Neural cell (in vitro differentiated cells): ENCODE results near the gene WDHD1. TPM values are rescaled to one million over a fixed set of nuclear protein-coding genes. Genes with fewer than 3 reads are reported as not detected.

Experiments
- H2AFZ ChIP-seq: fragments of 200-600, 300-800 bp; sonication (generic), shearing (Covaris generic); 2 replicates; pipeline ENCODE4 v1.6.0; 2014; ENCODE audit warnings: low read depth, mild to moderate bottlenecking, antibody characterized with exemption, low read length, moderate library complexity
- H3F3A ChIP-seq: fragments of 200-600 bp; shearing (Covaris generic); 2 replicates; pipeline ENCODE4 v1.6.1; 2016; ENCODE audit warnings: mild to moderate bottlenecking, moderate library complexity, mixed read lengths, antibody characterized with exemption, low read length; ENCODE audit not compliant: insufficient read depth, poor library complexity, severe bottlenecking
- H3K27ac ChIP-seq: fragments of 200-600, 300-800 bp; sonication (generic), shearing (Covaris generic); 2 replicates; pipeline ENCODE4 v1.5.1; 2014; ENCODE audit warnings: mild to moderate bottlenecking, low read length, moderate library complexity
- H3K27me3 ChIP-seq: fragments of 300-800, 200-600 bp; sonication (generic), shearing (Covaris generic); 2 replicates; pipeline ENCODE4 v1.6.0; 2014; ENCODE audit warnings: mild to moderate bottlenecking, low read depth, low read length, moderate library complexity; ENCODE audit not compliant: insufficient read depth
- H3K36me3 ChIP-seq: fragments of 300-800, 200-600 bp; sonication (generic), shearing (Covaris generic); 2 replicates; pipeline ENCODE4 v1.5.1; 2014; ENCODE audit warnings: mild to moderate bottlenecking, antibody characterized with exemption, low read length, moderate library complexity; ENCODE audit not compliant: insufficient read depth
- H3K4me2 ChIP-seq: fragments of 300-800, 200-600 bp; sonication (generic), shearing (Covaris generic); 2 replicates; pipeline ENCODE4 v1.6.0; 2014; ENCODE audit warnings: mild to moderate bottlenecking, low read length
- H3K4me3 ChIP-seq: fragments of 300-800, 200-600 bp; sonication (generic), shearing (Covaris generic); 2 replicates; pipeline ENCODE4 v1.5.1; 2014; ENCODE audit warnings: mild to moderate bottlenecking, low read length, moderate library complexity
- H3K79me2 ChIP-seq: fragments of 200-600 bp; shearing (Covaris generic); replicated peaks from 2 replicates; pipeline ENCODE4 v1.6.0; 2014; ENCODE audit warnings: mild to moderate bottlenecking, low read length, moderate library complexity; ENCODE audit not compliant: insufficient read depth
- H3K9ac ChIP-seq: fragments of 300-800, 200-600 bp; sonication (generic), shearing (Covaris generic); 2 replicates; pipeline ENCODE4 v1.6.1; 2016; ENCODE audit warnings: mild to moderate bottlenecking, low read length, mixed read lengths
- H3K9me2 ChIP-seq: fragments of 200-600 bp; shearing (Covaris generic); 2 replicates; pipeline ENCODE4 v1.6.1; 2016; ENCODE audit warnings: mild to moderate bottlenecking, low read length, mixed read lengths; ENCODE audit not compliant: insufficient read depth
- H3K9me3 ChIP-seq: fragments of 200-600, 300-800 bp; sonication (generic), shearing (Covaris generic); 2 replicates; pipeline ENCODE4 v1.6.1; 2016; ENCODE audit warnings: mild to moderate bottlenecking, mixed run types, low read length, moderate library complexity, mixed read lengths
- H4K20me1 ChIP-seq: fragments of 200-600 bp; shearing (Covaris generic); 2 replicates; pipeline ENCODE4 v1.6.1; 2016; ENCODE audit warnings: mild to moderate bottlenecking, mixed run types; ENCODE audit not compliant: insufficient read depth
- EP300 ChIP-seq: fragments of 450-650 bp; conservative IDR thresholded peaks from 2 replicates; pipeline ENCODE4 v1.6.1; 2014; ENCODE audit warnings: antibody characterized with exemption, mild to moderate bottlenecking, moderate library complexity; ENCODE audit not compliant: poor library complexity, severe bottlenecking
- EZH2 ChIP-seq: fragments of 200-600, 300-800 bp; shearing (Covaris generic), sonication (generic); IDR thresholded peaks from 2 replicates; pipeline ENCODE4 v1.6.1; 2014; ENCODE audit warnings: antibody characterized with exemption, low read length, borderline replicate concordance, mild to moderate bottlenecking; ENCODE audit not compliant: insufficient read depth, poor library complexity, severe bottlenecking
- MXI1 ChIP-seq: fragments of 450-650 bp; conservative IDR thresholded peaks from 2 replicates; pipeline ENCODE4 v1.6.1; 2014; ENCODE audit warnings: antibody characterized with exemption, mild to moderate bottlenecking; ENCODE audit not compliant: poor library complexity, severe bottlenecking
- POLR2AphosphoS5 ChIP-seq: IDR thresholded peaks from 2 replicates; pipeline ENCODE4 v1.6.1; 2012
- RAD21 ChIP-seq: fragments of 450-650 bp; conservative IDR thresholded peaks from 2 replicates; pipeline ENCODE4 v1.6.1; 2014; ENCODE audit warnings: antibody characterized with exemption, mild to moderate bottlenecking, moderate library complexity
- SMC3 ChIP-seq: fragments of 450-650 bp; conservative IDR thresholded peaks from 2 replicates; pipeline ENCODE4 v1.6.1; 2014; ENCODE audit warnings: antibody characterized with exemption, mild to moderate bottlenecking, moderate library complexity; ENCODE audit not compliant: poor library complexity
- TAF1 ChIP-seq: IDR thresholded peaks from 2 replicates; pipeline ENCODE4 v1.6.1; 2012; ENCODE audit warnings: low read depth
- polyA plus RNA-seq: library from polyadenylated mRNA; depleted of rRNA; stranded (reverse); fragments of >200 nt; gene quantifications from 2 replicates; pipeline ENCODE4 v1.2.3, GENCODE V29; 2014
- TF ChIP-seq, protein P1 (sequence below): fragments of 450-650 bp; IDR thresholded peaks from 2 replicates; pipeline ENCODE4 v1.5.1; 2014; ENCODE audit warnings: antibody characterized with exemption, mild to moderate bottlenecking, moderate library complexity; ENCODE audit not compliant: poor library complexity, severe bottlenecking
- TF ChIP-seq, protein P2 (sequence below): IDR thresholded peaks from 2 replicates; pipeline ENCODE4 v1.6.1; 2012; ENCODE audit warnings: borderline replicate concordance

Gene WDHD1
- polyA plus RNA-seq, 1 donor from 2014 or later: 8.0 TPM

DNA sequence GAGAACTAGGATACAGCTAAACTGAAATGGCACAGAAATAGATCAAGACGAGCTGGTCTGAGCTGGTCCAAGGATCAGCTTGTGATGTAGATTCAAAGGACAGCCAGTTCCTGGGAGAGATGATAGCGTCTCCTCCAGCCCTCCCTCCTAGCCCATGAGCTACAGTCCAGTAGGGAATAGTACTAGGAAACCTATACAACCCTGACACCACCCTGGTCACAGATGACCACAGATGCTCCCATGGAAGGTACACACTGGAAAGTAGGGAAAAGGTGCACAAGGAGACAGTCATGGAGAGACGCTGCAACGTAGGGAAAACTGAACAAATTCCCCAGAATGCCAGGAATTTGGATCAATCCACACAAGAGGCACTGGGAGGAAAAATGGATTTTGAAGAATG, 131.2 kb downstream of the WDHD1 start:
- H3K4me3 ChIP-seq: no peak overlapping the region
- no peak overlapping the region for H3K4me2 ChIP-seq
- no peaks in the 10 kb centered on the region for H4K20me1 ChIP-seq
- no peak for TF ChIP-seq EZH2
- H3K36me3 ChIP-seq: no peaks in the 10 kb centered on the region
- H3K27me3 ChIP-seq: peaks cover 4% of the 10 kb centered on the region
- H3K79me2 ChIP-seq: no peaks in the 10 kb centered on the region
- H3K27ac ChIP-seq: no peak overlapping the region
- no peak overlapping the region for H3K9ac ChIP-seq
- H2AFZ ChIP-seq: no peak overlapping the region
- H3F3A ChIP-seq: no peaks in the 10 kb centered on the region
- H3K9me2 ChIP-seq: no peaks in the 10 kb centered on the region
- H3K9me3 ChIP-seq: no peaks in the 10 kb centered on the region

DNA sequence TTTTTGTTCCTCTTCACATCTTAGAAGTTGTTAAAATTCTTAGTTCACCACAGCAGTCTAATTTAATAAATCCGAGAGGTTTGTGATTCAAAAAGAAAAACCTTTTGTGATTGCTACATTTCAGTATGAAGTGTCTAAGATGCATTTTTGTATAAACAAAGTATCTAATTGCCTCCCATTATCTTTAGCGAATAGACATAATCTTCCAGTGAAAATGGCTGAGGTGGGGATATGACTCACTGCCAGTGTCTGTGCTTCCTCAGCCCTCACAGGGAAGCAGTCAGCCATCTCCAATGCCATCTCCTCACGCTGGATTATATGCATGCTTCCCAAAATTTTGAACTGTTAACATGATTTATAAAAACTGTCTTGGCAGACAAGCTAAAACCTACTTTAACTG, 131.9 kb downstream of the WDHD1 start:
- no peak overlapping the region for H3K4me3 ChIP-seq
- H3K9me2 ChIP-seq: no peaks in the 10 kb centered on the region
- TF ChIP-seq POLR2AphosphoS5 (no peak), EZH2 (no peak), EP300 (no peak), TAF1 (no peak), MXI1 (no peak), SMC3 (no peak), RAD21 (no peak)
- TF ChIP-seq, protein P1, sequence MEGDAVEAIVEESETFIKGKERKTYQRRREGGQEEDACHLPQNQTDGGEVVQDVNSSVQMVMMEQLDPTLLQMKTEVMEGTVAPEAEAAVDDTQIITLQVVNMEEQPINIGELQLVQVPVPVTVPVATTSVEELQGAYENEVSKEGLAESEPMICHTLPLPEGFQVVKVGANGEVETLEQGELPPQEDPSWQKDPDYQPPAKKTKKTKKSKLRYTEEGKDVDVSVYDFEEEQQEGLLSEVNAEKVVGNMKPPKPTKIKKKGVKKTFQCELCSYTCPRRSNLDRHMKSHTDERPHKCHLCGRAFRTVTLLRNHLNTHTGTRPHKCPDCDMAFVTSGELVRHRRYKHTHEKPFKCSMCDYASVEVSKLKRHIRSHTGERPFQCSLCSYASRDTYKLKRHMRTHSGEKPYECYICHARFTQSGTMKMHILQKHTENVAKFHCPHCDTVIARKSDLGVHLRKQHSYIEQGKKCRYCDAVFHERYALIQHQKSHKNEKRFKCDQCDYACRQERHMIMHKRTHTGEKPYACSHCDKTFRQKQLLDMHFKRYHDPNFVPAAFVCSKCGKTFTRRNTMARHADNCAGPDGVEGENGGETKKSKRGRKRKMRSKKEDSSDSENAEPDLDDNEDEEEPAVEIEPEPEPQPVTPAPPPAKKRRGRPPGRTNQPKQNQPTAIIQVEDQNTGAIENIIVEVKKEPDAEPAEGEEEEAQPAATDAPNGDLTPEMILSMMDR: no peak
- TF ChIP-seq, protein P2, sequence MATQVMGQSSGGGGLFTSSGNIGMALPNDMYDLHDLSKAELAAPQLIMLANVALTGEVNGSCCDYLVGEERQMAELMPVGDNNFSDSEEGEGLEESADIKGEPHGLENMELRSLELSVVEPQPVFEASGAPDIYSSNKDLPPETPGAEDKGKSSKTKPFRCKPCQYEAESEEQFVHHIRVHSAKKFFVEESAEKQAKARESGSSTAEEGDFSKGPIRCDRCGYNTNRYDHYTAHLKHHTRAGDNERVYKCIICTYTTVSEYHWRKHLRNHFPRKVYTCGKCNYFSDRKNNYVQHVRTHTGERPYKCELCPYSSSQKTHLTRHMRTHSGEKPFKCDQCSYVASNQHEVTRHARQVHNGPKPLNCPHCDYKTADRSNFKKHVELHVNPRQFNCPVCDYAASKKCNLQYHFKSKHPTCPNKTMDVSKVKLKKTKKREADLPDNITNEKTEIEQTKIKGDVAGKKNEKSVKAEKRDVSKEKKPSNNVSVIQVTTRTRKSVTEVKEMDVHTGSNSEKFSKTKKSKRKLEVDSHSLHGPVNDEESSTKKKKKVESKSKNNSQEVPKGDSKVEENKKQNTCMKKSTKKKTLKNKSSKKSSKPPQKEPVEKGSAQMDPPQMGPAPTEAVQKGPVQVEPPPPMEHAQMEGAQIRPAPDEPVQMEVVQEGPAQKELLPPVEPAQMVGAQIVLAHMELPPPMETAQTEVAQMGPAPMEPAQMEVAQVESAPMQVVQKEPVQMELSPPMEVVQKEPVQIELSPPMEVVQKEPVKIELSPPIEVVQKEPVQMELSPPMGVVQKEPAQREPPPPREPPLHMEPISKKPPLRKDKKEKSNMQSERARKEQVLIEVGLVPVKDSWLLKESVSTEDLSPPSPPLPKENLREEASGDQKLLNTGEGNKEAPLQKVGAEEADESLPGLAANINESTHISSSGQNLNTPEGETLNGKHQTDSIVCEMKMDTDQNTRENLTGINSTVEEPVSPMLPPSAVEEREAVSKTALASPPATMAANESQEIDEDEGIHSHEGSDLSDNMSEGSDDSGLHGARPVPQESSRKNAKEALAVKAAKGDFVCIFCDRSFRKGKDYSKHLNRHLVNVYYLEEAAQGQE: no peak
- no peaks in the 10 kb centered on the region for H3K79me2 ChIP-seq
- H3K4me2 ChIP-seq: no peak overlapping the region
- H2AFZ ChIP-seq: no peak overlapping the region
- H3K27ac ChIP-seq: no peak overlapping the region
- no peaks in the 10 kb centered on the region for H3K9me3 ChIP-seq
- H3K27me3 ChIP-seq: no peaks in the 10 kb centered on the region
- no peak overlapping the region for H3K9ac ChIP-seq
- no peaks in the 10 kb centered on the region for H3F3A ChIP-seq
- H4K20me1 ChIP-seq: no peaks in the 10 kb centered on the region
- H3K36me3 ChIP-seq: no peaks in the 10 kb centered on the region
